Gastrocnemius medialis (tissue), 4 donors: Measurements from ENCODE around the gene CDH4. TPM values are rescaled to one million over a fixed set of nuclear protein-coding genes. Genes with fewer than 3 reads are reported as not detected.

ENCODE experiments used
- ATAC-seq, 2 donors: fragments of 150-250 bp; one replicate each; pipeline ENCODE4 v1.9.1; 2016
- DNase-seq, 2 donors: peaks; one replicate each; pipeline ENCODE4 v3.0.0-alpha.2; 2019
- H3K27ac ChIP-seq, 4 donors: fragments of 200-600 bp; sonication (generic); 1 replicate in 1 of 4; 2 replicates in 3 of 4; pipeline ENCODE4 v1.5.1; 2016 to 2018; ENCODE audit warnings: mild to moderate bottlenecking in 2 of 4, moderate library complexity in 1 of 4
- H3K27me3 ChIP-seq, 3 donors: fragments of 200-600 bp; sonication (generic) in 2 of 3; 1 replicate in 1 of 3; 2 replicates in 2 of 3; pipeline versions ENCODE4 v1.5.1 to v1.6.0; 2016 to 2019; ENCODE audit warnings: mild to moderate bottlenecking in 1 of 3, moderate library complexity in 1 of 3
- H3K36me3 ChIP-seq, 2 donors: fragments of 200-600 bp; sonication (generic) in 1 of 2; one replicate each; pipeline ENCODE4 v1.5.1; 2017 to 2018
- H3K4me1 ChIP-seq, 2 donors: fragments of 200-600 bp; sonication (generic) in 1 of 2; one replicate each; pipeline ENCODE4 v1.5.1; 2016 to 2017; ENCODE audit warnings: mild to moderate bottlenecking in 2 of 2
- H3K4me3 ChIP-seq, 4 donors: fragments of 200-600 bp; sonication (generic) in 3 of 4; 1 replicate in 1 of 4; 2 replicates in 3 of 4; pipeline ENCODE4 v1.5.1; 2016 to 2019; ENCODE audit warnings: mild to moderate bottlenecking in 2 of 4
- H3K9me3 ChIP-seq, 3 donors: fragments of 200-600 bp; sonication (generic) in 2 of 3; 1 replicate in 1 of 3; 2 replicates in 2 of 3; pipeline ENCODE4 v1.5.1; 2016 to 2019
- POLR2A ChIP-seq, 2 donors: fragments of 450-650 bp; IDR thresholded peaks; one replicate each; pipeline ENCODE4 v1.6.1; 2017; ENCODE audit warnings: antibody characterized with exemption in 2 of 2, mild to moderate bottlenecking in 2 of 2, moderate library complexity in 2 of 2
- in situ Hi-C, 4 donors: fragments of 200-750 bp; cut with MboI; loops; one replicate each; pipeline versions ENCODE4 v1.15.0 to v1.8.0; 2017; ENCODE audit warnings: low sequenced_read_pairs in 4 of 4
- intact Hi-C: fragments of 100-400 bp; cut with DNase I; formaldehyde crosslinking; loops from one replicate; pipeline ENCODE4 v1.15.1; 2023; ENCODE audit warnings: low total_unique reads
- total RNA-seq, 4 donors: library from RNA; depleted of rRNA; stranded (reverse); fragments of >200 nt; gene quantifications; one replicate each; pipeline versions ENCODE4 v1.1.0 to v1.2.3, GENCODE V29; 2016
- TF ChIP-seq, protein P1 (sequence below), 5 experiments: fragments of 450-650 bp in 3 of 5; fragments of 200-600 bp in 2 of 5; sonication (generic) in 2 of 5; IDR thresholded peaks in 4 of 5; conservative IDR thresholded peaks in 1 of 5; 1 replicate in 4 of 5; 2 replicates in 1 of 5; pipeline ENCODE4 v1.5.1; 2016 to 2019; ENCODE audit warnings: antibody characterized with exemption in 5 of 5, mild to moderate bottlenecking in 3 of 5, moderate library complexity in 3 of 5

CDH4 gene
- total RNA-seq, 4 donors from 2014 or later, result 0.38 to 1.2 (median 0.86) TPM

DNA sequence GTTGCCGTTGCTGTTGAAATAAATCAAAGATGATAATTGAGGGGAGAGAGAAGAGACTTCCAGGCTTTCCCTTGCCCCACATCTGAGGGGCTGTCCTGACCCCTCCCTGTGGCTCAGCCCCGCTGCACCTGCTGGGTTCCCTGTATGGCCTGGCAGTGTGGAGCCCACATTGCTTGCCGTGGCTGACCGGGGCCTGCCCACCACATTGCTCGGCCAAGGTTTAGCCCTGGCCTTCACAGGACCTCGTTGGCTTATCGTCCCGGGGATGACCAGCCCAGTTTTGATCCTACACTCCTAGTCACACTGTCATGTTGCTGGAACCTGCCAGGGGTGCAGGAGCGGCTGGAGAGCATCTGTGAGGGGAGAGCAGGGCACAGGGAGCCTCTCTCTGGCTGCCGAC lies 102.4 kb downstream of the CDH4 start:
- DNase-seq, result no peak
- TF ChIP-seq, protein P1, sequence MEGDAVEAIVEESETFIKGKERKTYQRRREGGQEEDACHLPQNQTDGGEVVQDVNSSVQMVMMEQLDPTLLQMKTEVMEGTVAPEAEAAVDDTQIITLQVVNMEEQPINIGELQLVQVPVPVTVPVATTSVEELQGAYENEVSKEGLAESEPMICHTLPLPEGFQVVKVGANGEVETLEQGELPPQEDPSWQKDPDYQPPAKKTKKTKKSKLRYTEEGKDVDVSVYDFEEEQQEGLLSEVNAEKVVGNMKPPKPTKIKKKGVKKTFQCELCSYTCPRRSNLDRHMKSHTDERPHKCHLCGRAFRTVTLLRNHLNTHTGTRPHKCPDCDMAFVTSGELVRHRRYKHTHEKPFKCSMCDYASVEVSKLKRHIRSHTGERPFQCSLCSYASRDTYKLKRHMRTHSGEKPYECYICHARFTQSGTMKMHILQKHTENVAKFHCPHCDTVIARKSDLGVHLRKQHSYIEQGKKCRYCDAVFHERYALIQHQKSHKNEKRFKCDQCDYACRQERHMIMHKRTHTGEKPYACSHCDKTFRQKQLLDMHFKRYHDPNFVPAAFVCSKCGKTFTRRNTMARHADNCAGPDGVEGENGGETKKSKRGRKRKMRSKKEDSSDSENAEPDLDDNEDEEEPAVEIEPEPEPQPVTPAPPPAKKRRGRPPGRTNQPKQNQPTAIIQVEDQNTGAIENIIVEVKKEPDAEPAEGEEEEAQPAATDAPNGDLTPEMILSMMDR (IDR thresholded peaks at IDR 0.05 in 4 of 5, conservative IDR thresholded peaks at IDR 0.05 in 1 of 5), result no peak
- H3K4me1 ChIP-seq, result no peaks in the 10 kb centered on the region
- no peaks in the 10 kb centered on the region for H3K9me3 ChIP-seq
- in situ Hi-C loops (no loop called here), intact Hi-C loops (no loop called here)
- H3K4me3 ChIP-seq, result no peak overlapping the region
- no peak for ATAC-seq
- H3K27me3 ChIP-seq, result peaks cover 0 to 6% (median 4%) of the 10 kb centered on the region in 3 donors
- H3K36me3 ChIP-seq, result no peaks in the 10 kb centered on the region
- no peak overlapping the region for H3K27ac ChIP-seq

DNA sequence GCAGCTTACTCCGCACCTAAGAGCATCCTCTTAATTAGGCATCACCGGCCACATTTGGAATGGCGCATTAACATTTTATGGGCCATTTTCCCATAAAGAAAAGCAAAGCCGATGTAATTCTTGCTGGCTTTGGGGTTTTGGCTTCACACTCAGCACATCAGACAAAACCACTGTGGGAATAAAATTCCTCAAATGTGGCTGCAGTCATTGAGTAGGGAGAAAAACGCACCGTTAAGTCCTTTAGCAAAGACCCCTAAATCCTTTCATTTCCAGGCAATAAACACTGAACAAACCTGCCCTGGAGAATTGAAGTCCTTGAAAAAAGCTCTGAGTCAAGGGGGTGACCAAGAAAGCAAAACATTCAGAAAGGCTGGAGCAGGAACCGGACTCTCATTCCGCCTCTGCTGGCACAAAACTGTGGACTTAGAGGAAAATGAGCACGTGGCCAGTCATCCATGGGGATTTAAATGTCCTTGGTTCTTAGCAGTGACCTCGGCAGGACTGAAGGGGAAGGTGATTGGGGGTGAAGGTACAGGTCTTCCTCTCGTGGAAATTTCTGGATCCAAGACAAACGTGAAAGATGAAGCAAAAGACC lies 102.9 kb downstream of the CDH4 start:
- Histone ChIP-seq H3K27me3 (peaks cover 0 to 6% (median 4%) of the 10 kb centered on the region in 3 donors), H3K27ac (no peak overlapping the region), H3K9me3 (no peaks in the 10 kb centered on the region), H3K4me1 (no peaks in the 10 kb centered on the region), H3K36me3 (no peaks in the 10 kb centered on the region), H3K4me3 (no peak overlapping the region)
- no peak for DNase-seq
- no peak for ATAC-seq
- no peak for TF ChIP-seq POLR2A (IDR thresholded peaks at IDR 0.05)
- TF ChIP-seq, protein P1 (IDR thresholded peaks at IDR 0.05 in 4 of 5, conservative IDR thresholded peaks at IDR 0.05 in 1 of 5), result no peak
- in situ Hi-C loops (no loop called here), intact Hi-C loops (no loop called here)

DNA sequence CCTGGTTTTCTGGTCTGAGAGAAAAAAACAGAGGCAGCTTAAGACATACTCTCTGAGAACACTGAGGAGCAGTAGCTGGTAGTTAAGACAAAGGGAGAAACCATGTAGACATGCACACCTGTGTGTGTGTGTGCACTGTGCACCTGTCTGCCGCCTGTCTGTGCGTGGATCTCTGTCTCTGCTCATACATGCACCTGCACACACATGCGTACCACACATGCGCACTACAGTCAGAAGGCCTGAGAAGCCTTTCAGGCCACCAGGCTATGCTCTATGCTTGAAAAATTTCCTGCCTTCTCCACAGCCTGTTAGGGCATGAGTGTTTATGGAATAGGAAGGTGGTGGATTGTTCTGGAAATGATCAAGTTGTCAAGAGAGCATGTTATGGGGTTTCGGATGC lies 103.5 kb downstream of the CDH4 start:
- no peaks in the 10 kb centered on the region for H3K36me3 ChIP-seq
- no peaks in the 10 kb centered on the region for H3K4me1 ChIP-seq
- intact Hi-C loops (no loop called here), in situ Hi-C loops (no loop called here)
- no peak overlapping the region for H3K4me3 ChIP-seq
- no peaks in the 10 kb centered on the region for H3K9me3 ChIP-seq
- TF ChIP-seq, protein P1 (IDR thresholded peaks at IDR 0.05 in 4 of 5, conservative IDR thresholded peaks at IDR 0.05 in 1 of 5), result no peak
- TF ChIP-seq POLR2A (IDR thresholded peaks at IDR 0.05), result no peak
- DNase-seq, result no peak
- peaks cover 0 to 6% (median 4%) of the 10 kb centered on the region in 3 donors for H3K27me3 ChIP-seq
- no peak for ATAC-seq
- no peak overlapping the region for H3K27ac ChIP-seq

DNA sequence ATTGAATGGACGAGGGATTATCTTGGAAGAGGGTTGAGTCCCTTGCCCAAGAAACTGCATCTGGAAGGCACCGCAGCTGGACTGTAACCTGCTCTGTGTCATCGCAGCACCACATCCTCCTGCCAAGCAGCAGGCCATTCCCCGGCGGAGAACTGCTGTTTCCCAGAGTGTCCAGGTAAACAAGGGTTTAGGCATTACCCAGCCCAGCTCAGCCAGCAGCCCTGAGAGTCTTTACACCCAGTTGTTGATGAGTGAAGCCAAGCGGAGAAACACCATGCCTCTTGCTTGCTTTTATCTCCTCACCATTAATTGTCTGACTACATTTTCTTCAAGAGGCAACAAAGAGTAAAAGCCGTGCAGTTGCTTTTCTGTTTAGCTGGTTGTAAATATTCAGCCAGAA lies 104.1 kb downstream of the CDH4 start:
- DNase-seq (no peak), ATAC-seq (no peak)
- no peak overlapping the region for H3K27ac ChIP-seq
- TF ChIP-seq, protein P1 (IDR thresholded peaks at IDR 0.05 in 4 of 5, conservative IDR thresholded peaks at IDR 0.05 in 1 of 5), result no peak
- no peak for TF ChIP-seq POLR2A (IDR thresholded peaks at IDR 0.05)
- no peak overlapping the region for H3K4me3 ChIP-seq
- H3K9me3 ChIP-seq, result no peaks in the 10 kb centered on the region
- H3K4me1 ChIP-seq, result no peaks in the 10 kb centered on the region
- in situ Hi-C loops (no loop called here), intact Hi-C loops (no loop called here)
- no peaks in the 10 kb centered on the region for H3K36me3 ChIP-seq
- H3K27me3 ChIP-seq, result peaks cover 0 to 6% (median 4%) of the 10 kb centered on the region in 3 donors

DNA sequence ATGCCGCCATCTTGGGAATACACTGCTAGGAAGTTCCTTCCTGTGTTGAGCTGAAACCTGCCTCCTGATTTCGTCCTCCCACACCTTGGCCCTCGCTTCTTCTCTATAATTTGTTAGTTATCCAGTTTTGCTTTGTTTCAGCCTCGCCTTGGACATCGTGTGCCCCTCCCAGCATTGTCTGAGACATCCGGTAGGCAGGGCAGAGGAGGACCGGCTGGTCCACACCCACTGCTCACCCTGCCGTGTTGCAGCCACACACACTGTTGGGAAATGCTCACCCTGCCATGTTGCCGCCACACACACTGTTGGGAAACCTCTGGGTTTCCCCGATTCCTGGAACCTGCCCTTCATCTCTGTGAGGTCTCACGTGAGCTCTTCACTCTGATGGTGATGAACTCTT lies 105.1 kb downstream of the CDH4 start:
- Histone ChIP-seq H3K4me3 (no peak overlapping the region), H3K27ac (no peak overlapping the region), H3K9me3 (no peaks in the 10 kb centered on the region), H3K27me3 (peaks cover 0 to 6% (median 4%) of the 10 kb centered on the region in 3 donors), H3K4me1 (no peaks in the 10 kb centered on the region), H3K36me3 (no peaks in the 10 kb centered on the region)
- intact Hi-C loops (no loop called here), in situ Hi-C loops (no loop called here)
- no peak for TF ChIP-seq POLR2A (IDR thresholded peaks at IDR 0.05)
- TF ChIP-seq, protein P1 (IDR thresholded peaks at IDR 0.05 in 4 of 5, conservative IDR thresholded peaks at IDR 0.05 in 1 of 5), result no peak
- ATAC-seq, result no peak
- no peak for DNase-seq
